Ovary (tissue), 3 donors: Measurements from ENCODE around the gene GNG12.

Experiments
- CTCF ChIP-seq, 3 donors: fragments of 450-650 bp in 2 of 3; fragments of 200-600 bp in 1 of 3; IDR thresholded peaks; one replicate each; pipeline versions ENCODE4 v1.5.1 to v1.8.0; 2016 to 2022; ENCODE audit warnings: antibody characterized with exemption in 3 of 3, mild to moderate bottlenecking in 1 of 3
- POLR2A ChIP-seq: fragments of 450-650 bp; IDR thresholded peaks from one replicate; pipeline ENCODE4 v1.6.1; 2017; ENCODE audit warnings: antibody characterized with exemption, mild to moderate bottlenecking, moderate library complexity
- donor health status: DM: no; HTN: no; CAD: no.

- TF ChIP-seq CTCF (IDR thresholded peaks at IDR 0.05) (no peak), POLR2A (no peak)
These were observed 63.5 kb downstream of the GNG12 start for GRCh38 chr1:67769633-67770256.
